GM19351 (cell line): ENCODE data around the gene SYT9.

Experiments used
- ATAC-seq: cut with Tn5 transposase; IDR thresholded peaks from one replicate; pipeline ENCODE4 v1.9.1; 2021; ENCODE audit warnings: mild to moderate bottlenecking, moderate library complexity; ENCODE audit not compliant: unreplicated experiment

The SYT9 gene

GRCh38 chr11:7272373-7272772, 20.7 kb downstream of the SYT9 start:
- ATAC-seq = no peak

GRCh38 chr11:7275133-7275532, 23.4 kb downstream of the SYT9 start:
- no peak for ATAC-seq

GRCh38 chr11:7278314-7278917, 26.7 kb downstream of the SYT9 start:
- ATAC-seq = peak; percentile 83

- no peak for ATAC-seq
These were observed 28.0 kb downstream of the SYT9 start for GRCh38 chr11:7279676-7280075.

GRCh38 chr11:7281079-7281478, 29.4 kb downstream of the SYT9 start:
- no peak for ATAC-seq

GRCh38 chr11:7281809-7282208, 30.1 kb downstream of the SYT9 start:
- no peak for ATAC-seq

GRCh38 chr11:7286178-7286577, 34.5 kb downstream of the SYT9 start:
- ATAC-seq = no peak

GRCh38 chr11:7291100-7291829, 39.6 kb downstream of the SYT9 start:
- no peak for ATAC-seq

- no peak for ATAC-seq
These were observed 41.2 kb downstream of the SYT9 start for GRCh38 chr11:7292922-7293321.

- no peak for ATAC-seq
These were observed 47.7 kb downstream of the SYT9 start for GRCh38 chr11:7299393-7299792.

- no peak for ATAC-seq
These were observed 48.6 kb downstream of the SYT9 start for GRCh38 chr11:7300281-7300680.

- no peak for ATAC-seq
These were observed 51.4 kb downstream of the SYT9 start for GRCh38 chr11:7303146-7303545.

GRCh38 chr11:7306900-7307299, 55.2 kb downstream of the SYT9 start:
- no peak for ATAC-seq

GRCh38 chr11:7307836-7308235, 56.1 kb downstream of the SYT9 start:
- ATAC-seq = peak; percentile 86

GRCh38 chr11:7311903-7312302, 60.2 kb downstream of the SYT9 start:
- ATAC-seq = no peak

- ATAC-seq = no peak
These were observed 63.3 kb downstream of the SYT9 start for GRCh38 chr11:7314811-7315604.

- no peak for ATAC-seq
These were observed 67.8 kb downstream of the SYT9 start for GRCh38 chr11:7319501-7319900.

- ATAC-seq = no peak
These were observed 68.6 kb downstream of the SYT9 start for GRCh38 chr11:7320306-7320705.

- no peak for ATAC-seq
These were observed 70.1 kb downstream of the SYT9 start for GRCh38 chr11:7321473-7322450.

GRCh38 chr11:7332451-7332850, 80.7 kb downstream of the SYT9 start:
- no peak for ATAC-seq

GRCh38 chr11:7332962-7333361, 81.3 kb downstream of the SYT9 start:
- no peak for ATAC-seq
